NB4 (cell line): ENCODE measurements around the gene PLAC1.

Experiments used
- MAX ChIP-seq: IDR thresholded peaks from 2 replicates; pipeline ENCODE4 v1.6.1; 2011; ENCODE audit warnings: low read depth, low read length
- MYC ChIP-seq: IDR thresholded peaks from 2 replicates; pipeline ENCODE4 v1.6.1; 2011; ENCODE audit warnings: low read depth, low read length
- POLR2A ChIP-seq: IDR thresholded peaks from 2 replicates; pipeline ENCODE4 v1.6.1; 2011; ENCODE audit warnings: mild to moderate bottlenecking; ENCODE audit not compliant: insufficient read length; ENCODE audit errors: extremely low read depth
- TF ChIP-seq, protein P1 (sequence below): IDR thresholded peaks from one replicate; pipeline ENCODE4 v1.5.1; 2012; ENCODE audit warnings: low read depth, low read length

DNA sequence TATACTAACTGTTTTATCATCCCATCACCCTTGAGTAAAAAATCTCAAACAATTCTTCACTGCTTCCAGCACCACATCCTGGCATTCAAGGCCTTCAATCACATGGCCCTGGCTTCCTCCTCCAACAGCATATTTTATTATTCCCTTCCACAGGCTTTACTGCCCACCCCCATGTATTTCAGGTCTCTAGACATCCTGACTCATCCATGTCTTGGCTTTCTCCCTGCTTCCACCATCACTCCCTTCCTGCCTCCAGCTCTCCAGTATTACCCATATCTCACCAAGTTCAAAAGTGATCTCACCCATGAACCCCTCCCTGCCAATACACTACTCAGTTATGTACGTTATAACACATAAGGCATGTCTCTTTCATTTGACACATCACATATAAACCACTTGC, 34.7 kb upstream of the PLAC1 start:
- TF ChIP-seq, protein P1, sequence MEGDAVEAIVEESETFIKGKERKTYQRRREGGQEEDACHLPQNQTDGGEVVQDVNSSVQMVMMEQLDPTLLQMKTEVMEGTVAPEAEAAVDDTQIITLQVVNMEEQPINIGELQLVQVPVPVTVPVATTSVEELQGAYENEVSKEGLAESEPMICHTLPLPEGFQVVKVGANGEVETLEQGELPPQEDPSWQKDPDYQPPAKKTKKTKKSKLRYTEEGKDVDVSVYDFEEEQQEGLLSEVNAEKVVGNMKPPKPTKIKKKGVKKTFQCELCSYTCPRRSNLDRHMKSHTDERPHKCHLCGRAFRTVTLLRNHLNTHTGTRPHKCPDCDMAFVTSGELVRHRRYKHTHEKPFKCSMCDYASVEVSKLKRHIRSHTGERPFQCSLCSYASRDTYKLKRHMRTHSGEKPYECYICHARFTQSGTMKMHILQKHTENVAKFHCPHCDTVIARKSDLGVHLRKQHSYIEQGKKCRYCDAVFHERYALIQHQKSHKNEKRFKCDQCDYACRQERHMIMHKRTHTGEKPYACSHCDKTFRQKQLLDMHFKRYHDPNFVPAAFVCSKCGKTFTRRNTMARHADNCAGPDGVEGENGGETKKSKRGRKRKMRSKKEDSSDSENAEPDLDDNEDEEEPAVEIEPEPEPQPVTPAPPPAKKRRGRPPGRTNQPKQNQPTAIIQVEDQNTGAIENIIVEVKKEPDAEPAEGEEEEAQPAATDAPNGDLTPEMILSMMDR = no peak
- no peak for TF ChIP-seq POLR2A
- TF ChIP-seq MAX = no peak
- TF ChIP-seq MYC = no peak
